WI38 (cell line): ENCODE data around the gene ADAM15.
A peak's percentile ranks its signal among the peaks of the same experiment; 100 is the strongest.

ENCODE experiments used
- H3K4me3 ChIP-seq: 2 replicates; pipeline ENCODE4 v1.5.1; 2011; ENCODE audit warnings: low read depth, mild to moderate bottlenecking, control low read depth, low read length
- CTCF ChIP-seq: IDR thresholded peaks from 2 replicates; pipeline ENCODE4 v1.5.1; 2012; ENCODE audit warnings: low read depth, mild to moderate bottlenecking, control low read depth, low read length

ADAM15 gene

GRCh38 chr1:155083865-155084721, 33.0 kb downstream of the ADAM15 start:
- peak; percentile 21 for TF ChIP-seq CTCF
- peak overlapping the region; percentile 67 for H3K4me3 ChIP-seq

GRCh38 chr1:155084722-155085503, 33.8 kb downstream of the ADAM15 start:
- TF ChIP-seq CTCF: peak; percentile 84
- peak overlapping the region; percentile 67 for H3K4me3 ChIP-seq

GRCh38 chr1:155085504-155086127, 34.5 kb downstream of the ADAM15 start:
- TF ChIP-seq CTCF: no peak
- peak overlapping the region; percentile 67 for H3K4me3 ChIP-seq

GRCh38 chr1:155086128-155086741, 35.1 kb downstream of the ADAM15 start:
- TF ChIP-seq CTCF: peak; percentile 85
- no peak overlapping the region for H3K4me3 ChIP-seq

GRCh38 chr1:155086856-155087535, 35.9 kb downstream of the ADAM15 start:
- no peak overlapping the region for H3K4me3 ChIP-seq
- no peak for TF ChIP-seq CTCF

GRCh38 chr1:155091071-155092051, 40.2 kb downstream of the ADAM15 start:
- no peak overlapping the region for H3K4me3 ChIP-seq
- TF ChIP-seq CTCF: peak; percentile 96
